ENCODE data around the gene DYNC1LI1.
A peak's percentile ranks its signal among the peaks of the same experiment; 100 is the strongest.

DYNC1LI1 gene

DNA sequence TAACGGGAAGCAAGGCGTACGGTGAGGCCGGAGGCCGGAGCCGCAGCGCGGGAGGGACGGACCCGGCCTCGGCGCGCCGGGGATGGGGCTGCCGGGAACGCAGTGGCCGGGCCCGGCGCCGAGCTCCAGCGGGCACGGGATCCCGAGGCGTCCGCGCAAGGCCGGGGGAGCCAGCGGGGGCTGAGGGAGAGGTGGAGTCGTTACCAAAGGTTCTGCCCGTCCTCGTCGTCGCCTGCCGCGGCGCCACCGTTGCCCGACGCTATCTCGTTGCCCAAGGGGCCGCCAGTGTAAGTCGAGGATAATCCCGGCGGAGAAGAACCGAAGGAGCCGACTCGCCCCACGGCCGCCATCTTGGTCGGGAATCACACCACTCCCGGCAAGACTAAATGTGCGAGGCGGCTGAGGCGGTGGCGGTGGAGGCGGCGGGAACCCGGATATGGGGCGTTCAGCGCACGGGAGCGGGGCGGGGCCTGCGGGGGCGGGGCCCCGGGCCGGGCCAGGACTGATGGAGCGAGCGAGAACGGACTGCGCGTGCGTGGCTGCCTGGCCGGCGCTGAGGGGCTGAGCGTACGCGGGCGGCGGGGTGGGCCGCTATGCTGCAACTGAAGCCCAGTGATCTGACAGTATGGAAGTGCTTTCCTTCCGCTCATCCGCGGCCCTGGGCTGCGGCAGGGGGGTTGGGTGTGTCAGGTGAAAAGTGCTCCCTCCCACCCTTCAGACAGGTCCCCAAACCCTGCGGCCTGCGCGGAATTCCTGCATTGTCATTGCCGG is at the start of gene DYNC1LI1:
DYNC1LI1 (minus strand) TSS at position 438 of the 771 bp plus-strand sequence; CDS start at position 350, 88 bp downstream.
- peak; percentile 20 for DNase-seq

DNA sequence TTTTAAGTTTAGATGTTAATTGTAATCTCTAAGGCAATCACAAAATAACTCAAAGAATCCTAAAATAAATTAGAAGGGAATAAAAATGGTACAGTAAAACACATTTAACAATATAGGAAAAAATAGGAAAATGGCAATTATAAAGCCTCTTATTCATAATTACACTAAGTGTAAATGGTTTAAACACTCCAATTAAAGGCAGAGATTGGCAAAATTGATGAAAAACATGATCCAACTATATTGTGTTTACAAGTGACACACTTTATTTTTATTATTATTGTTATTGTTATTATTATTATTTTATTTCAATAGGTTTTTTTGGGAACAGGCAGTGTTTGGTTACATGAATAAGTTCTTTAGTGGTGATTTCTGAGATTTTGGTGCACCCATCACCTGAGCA is 48.7 kb upstream of the DYNC1LI1 start:
- DNase-seq, result no peak

DNA sequence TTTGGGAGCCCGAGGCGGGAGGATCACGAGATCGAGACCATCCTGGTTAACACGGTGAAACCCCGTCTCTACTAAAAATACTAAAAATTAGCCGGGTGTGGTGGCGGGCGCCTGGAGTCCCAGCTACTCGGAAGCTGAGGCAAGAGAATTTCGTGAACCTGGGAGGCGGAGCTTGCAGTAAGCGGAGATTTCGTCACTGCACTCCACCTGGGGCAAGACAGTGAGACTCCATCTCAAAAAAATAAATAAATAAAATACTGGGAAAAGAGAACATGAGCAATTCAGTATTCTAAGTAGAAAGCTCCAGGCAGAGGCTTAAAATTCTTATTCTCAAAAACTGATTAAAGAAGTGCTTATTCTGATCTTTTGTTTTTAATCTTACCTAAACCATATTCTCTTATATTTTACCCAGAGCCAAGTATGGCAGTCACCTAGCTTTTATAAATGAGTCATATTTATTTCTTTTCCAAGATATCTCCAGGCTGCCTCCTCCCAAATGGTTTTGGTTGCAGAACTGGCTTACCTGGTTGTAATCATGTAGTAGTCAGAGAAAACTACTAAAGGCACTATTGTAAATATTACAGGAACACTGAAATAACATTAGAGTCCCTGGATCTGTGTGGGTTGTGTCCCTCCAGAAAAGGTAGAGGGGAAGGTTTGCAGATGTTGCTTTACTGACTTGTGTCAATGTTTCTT is 45.8 kb upstream of the DYNC1LI1 start:
- no peak for DNase-seq

- no peak for DNase-seq
Measured at GRCh38 chr3:32614956-32615355, 44.3 kb upstream of the DYNC1LI1 start.

GRCh38 chr3:32613183-32613582 is 42.5 kb upstream of the DYNC1LI1 start:
- DNase-seq, result no peak

DNA sequence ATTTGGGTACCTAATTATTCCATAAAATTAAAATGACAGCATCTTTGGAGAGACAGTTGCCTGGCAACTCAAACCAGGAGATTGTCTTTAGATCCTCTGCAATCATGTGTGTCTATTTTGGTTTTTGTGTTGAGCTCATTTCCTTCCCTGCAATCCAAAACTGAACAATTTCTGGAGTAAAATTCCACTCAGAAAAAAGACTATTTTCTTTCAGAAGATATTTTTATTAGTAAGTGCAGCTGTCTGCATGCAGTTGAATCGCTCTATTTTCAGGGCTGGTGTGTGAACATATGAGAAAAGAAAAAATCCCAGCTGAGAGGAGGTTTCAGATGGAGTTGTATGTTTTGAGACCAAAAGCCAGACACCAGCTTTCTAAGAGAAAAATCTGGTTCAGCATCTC is 41.9 kb upstream of the DYNC1LI1 start:
- no peak for DNase-seq

- DNase-seq, result no peak
Measured at GRCh38 chr3:32607522-32607921, 36.9 kb upstream of the DYNC1LI1 start.

DNA sequence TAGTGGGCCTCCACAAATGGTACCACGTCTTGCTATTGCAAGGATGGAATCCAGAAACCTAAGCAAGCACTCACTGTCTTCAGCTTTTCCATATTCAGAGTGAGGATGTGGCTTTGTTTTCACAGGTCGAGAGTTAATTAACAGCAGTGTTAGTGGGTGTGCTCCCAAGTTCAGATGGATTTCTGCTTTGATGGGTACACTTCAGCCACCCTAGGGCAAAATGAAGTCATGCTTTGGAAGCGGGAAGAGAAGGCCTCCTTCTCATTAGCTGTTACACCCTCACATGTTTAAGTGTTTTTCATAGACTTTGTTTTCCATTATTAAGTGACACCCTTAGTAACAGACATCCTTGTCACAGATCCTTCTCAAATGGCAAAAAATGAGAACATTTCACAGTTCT is 36.3 kb upstream of the DYNC1LI1 start:
- DNase-seq, result no peak

- DNase-seq, result no peak
Measured at GRCh38 chr3:32606277-32606676, 35.6 kb upstream of the DYNC1LI1 start.

GRCh38 chr3:32603064-32603463 is 32.4 kb upstream of the DYNC1LI1 start:
- no peak for DNase-seq

GRCh38 chr3:32602206-32602605 is 31.5 kb upstream of the DYNC1LI1 start:
- no peak for DNase-seq

- no peak for DNase-seq
Measured at GRCh38 chr3:32601722-32602121, 31.1 kb upstream of the DYNC1LI1 start.

DNA sequence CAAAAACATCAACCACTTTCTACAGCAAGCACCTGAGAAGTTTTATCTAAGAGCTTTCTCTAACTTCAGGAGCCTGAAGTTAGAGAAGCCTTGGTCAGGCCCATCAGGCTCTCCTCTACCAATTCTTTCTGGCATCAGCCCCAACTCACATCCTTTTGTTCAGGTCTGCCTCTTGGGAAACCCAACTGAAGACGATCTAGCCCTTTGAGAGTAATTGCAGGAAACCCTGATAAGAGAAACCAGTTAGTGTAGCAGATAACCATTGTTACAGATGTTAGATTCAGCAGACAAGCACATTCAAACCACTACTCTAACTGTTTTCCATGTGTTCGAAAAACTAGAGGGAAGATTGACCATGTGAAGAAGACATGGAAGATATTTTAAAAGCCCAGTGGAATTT is 27.0 kb upstream of the DYNC1LI1 start:
- DNase-seq, result no peak

- no peak for DNase-seq
Measured at GRCh38 chr3:32596909-32597369, 26.3 kb upstream of the DYNC1LI1 start.

DNA sequence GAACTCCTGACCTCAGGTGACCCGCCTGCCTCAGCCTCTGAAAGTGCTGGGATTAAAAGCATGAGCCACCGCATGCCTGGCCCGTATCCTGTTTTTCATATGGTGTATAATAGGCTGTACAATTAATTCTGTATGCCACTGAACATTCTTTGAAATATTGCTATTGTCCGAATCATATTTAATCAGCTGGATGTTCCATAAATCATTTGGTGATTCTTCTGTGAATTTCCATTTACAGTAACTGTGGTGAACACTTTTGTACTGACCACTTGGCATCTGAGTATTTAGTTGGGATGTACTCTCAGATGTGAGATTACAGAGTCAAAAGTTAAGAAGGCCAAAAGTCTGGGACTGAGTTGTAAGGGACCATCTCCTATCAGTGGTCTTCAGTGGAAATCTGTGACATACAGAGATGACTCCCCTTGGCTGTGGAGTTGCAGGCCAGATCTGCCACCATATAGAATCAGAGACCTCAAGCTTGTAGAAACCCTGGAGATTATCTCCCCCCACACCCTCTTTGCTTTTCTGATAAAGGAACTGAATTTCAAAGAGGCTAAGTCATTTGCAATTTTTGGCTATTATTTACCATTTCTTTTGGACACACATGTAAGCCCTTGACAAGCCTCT is 25.7 kb upstream of the DYNC1LI1 start:
- DNase-seq, result no peak

DNA sequence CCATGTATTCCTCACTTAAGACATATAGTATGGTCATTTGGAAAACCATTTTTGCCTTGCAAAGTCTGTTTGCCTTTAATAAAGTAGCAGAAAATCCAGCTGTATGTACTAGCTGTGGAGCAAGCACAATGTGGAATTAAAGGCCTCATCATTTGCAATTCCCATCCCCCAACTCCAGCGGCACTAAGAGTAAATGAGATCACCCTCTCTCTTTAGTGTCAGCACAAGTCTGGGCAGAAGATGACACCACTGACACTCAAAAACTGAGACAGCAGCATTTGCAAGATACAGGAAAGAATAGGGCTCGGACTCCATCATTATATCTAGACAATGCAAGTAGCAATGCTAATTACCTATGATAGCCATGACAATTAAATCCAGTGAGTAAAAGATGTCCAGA is 24.7 kb upstream of the DYNC1LI1 start:
- DNase-seq, result no peak

DNA sequence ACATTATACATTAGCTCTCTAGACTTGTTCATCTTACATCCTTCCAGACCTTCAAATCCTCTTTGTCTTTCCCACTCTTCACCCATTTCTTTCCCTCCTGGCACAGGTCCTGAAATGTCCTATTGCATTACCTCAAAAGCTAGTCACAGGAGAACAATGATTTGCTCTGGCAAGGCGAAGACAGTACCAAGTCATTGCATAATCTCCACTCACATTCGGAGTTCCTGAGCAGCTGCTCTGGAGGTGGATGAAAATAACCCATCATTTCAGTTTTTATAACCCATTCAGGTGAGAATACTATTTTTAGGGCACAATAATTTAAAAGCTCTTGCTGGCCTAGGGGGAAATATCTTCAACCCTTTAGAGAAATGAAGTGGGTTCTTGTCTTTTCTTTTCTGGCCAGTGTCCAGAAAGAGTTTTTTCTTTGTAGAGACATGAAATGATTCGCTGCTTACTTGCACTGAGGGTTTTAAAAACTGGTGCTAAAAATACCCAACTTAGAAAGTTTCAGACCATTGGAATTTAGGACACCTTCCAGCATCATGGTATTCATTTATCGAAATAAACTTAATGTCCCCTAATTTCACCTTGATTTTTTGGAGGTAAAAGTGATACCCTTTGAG is 23.4 kb upstream of the DYNC1LI1 start:
- no peak for DNase-seq

GRCh38 chr3:32592696-32593353 is 22.2 kb upstream of the DYNC1LI1 start:
- no peak for DNase-seq

DNA sequence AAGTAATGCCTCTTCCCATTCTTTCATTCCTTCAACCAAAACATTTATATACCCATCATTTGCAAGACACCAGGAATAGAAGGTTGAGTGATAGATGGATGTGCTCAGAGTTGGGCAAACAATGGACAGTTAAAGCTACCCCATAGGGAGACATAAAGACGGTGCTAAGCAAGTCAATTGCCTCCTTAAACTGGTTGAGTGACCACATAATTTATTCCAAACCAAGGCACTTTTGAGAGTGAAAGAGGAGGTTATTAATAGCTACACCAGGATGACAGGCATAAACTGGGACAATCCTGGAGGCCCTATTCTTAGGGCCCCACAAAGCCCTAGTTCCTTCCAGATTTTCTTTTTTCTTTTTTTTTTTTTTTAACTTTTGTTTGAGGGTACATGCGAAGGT is 21.4 kb upstream of the DYNC1LI1 start:
- DNase-seq, result no peak

- DNase-seq, result no peak
Measured at GRCh38 chr3:32591186-32591585, 20.5 kb upstream of the DYNC1LI1 start.

DNA sequence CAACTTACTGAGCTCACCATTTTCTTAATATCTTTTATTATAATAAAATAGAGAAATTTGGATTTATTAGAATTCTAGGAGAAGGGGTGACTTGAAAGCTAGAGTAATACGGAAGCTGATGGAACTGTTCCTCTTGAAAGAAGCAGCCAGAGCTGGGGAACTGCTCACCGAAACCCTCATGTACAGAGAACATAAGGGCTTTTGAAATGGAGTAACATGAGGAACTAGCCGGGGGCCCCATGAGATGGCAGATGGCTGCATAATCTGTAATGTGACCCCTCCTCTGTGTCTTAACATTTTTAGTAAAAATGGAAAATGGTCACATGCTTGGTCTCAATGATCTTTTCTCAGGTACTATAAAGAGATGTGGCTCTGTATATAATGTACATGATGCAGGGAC is 15.7 kb upstream of the DYNC1LI1 start:
- no peak for DNase-seq

GRCh38 chr3:32584660-32585059 is 14.0 kb upstream of the DYNC1LI1 start:
- no peak for DNase-seq

DNA sequence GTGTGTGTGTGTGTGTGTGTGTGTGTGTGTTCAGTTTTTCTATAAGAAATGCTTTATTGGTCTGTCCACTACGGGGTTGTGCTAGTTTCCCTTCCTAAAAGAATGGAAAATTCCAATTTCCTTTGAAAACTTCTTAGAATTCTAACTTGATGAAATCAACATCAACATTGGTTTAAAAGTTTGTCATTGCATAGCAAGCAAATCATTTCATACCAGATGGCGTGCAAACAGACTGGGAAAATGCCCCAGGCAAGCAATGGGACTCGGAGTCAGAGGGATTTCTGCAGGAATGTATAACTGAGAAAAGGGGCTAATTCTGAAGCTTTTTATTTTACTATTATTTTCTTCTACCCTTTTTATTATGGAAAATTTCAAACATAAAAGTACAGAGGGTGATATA is 13.1 kb upstream of the DYNC1LI1 start:
- DNase-seq, result no peak

All from NCI-H2081 treated with DMSO at 0.1 percent for 48 hours (cell line).